T-helper 1 cell (primary cell): ENCODE results near the gene PAFAH1B2.
"Not testable (repeated sequence)": the region's sequence is repeated elsewhere in the genome, so short reads cannot be mapped to it uniquely, and the experiment has no call there.

ENCODE experiments used
- DNase-seq, 5 donors: peaks; one replicate each; pipeline ENCODE4 v3.0.0-alpha.2; 2012 to 2020

PAFAH1B2 gene

GRCh38 chr11:117127171-117127901, 16.8 kb upstream of the PAFAH1B2 start:
- DNase-seq = no peak

GRCh38 chr11:117128289-117128688, 15.8 kb upstream of the PAFAH1B2 start:
- no peak for DNase-seq

DNA sequence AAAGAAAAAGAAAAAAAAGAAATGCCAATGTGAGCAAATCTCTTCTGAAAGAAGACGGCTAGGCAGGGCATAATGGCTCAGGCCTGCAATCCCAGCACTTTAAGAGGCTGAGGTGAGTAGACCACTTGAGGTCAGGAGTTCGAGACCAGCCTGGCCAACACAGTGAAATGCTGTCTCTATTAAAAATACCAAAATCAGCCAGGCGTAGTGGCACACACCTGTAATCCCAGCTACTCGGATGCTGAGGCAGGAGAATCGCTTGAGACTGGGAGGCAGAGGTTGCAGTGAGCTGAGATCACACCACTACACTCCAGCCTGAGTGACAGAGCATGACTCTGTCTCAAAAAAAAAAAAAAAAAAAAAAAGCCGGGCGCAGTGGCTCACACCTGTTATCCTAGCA, 13.7 kb upstream of the PAFAH1B2 start:
- DNase-seq = not testable (repeated sequence)

GRCh38 chr11:117130879-117131278, 13.2 kb upstream of the PAFAH1B2 start:
- no peak for DNase-seq

DNA sequence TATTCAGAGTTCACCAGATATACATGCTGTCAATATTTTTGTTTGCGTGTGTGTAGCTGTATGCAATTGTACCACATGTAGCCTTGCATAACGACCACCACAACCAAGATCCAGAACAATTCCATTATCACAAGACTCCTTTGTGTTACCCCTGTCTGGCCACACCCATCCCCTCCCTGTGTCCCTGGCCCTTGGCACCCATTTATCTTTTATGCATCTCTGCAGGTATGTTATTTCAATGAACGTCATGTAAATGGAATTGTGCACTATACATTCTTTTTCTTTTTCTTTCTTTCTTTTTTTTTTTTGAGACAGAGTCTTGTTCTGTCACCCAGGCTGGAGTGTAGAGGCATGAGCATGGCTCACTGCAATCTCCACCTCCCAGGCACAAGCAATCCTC, 9.7 kb upstream of the PAFAH1B2 start:
- no peak for DNase-seq

DNA sequence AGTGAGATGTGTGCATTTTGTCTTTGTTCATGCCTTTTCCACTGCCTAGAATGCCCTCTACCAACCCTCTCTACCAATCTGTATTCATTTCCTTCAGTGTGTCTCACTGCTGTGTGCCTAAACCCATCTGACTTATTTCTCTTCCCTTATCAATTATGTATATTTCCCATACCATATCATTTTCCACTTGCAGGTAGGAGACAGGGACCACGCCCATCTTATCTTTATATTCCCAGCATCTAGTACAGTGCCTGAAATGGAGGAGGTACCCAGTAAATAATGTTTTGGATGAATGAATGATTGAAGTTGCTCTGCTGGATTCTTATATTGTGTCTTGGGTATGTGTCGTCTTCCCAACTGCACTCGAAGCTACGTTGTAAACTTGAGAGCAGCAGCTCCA, 9.1 kb upstream of the PAFAH1B2 start:
- not testable (repeated sequence) for DNase-seq

DNA sequence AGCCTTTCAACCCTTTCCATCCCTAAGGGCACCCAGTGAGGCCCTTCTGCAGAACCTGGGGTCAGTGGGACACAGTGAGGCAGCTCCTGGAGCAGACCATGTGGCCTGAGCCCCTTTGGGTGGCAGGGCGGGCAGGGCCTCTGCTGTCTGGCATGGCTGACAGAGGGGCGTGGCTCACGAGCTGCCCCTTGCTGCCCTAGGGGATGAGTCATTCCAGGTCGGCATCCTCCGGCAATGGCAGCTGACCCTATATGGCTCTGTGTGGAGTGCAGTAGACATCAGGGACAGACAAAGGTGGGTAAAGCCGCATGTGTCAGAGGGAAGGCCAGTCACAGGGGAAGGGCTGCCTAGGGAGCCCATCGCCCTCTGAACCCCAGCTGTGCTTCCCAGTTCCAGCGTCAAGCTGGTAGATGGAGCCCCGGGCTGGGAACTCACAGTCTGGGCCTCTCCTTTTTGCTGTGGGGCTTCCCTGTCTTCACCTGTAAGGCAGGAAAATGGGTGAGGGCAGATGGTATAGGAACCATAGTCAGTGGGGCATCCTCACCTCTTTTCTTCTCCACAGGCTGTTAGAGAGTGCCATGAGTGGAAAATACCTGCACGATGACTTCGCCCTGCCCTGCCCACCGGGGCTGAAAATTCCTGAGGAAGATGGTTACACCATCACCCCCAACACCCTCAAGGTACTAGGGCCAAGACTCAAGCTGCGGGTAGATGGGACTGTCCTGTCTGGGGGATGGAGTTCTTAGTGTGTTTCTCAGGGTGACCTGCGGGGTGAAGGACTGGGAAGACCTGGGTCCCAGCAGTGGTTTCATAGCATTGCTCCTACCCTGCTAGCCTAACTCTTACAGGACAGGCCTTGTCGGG, 6.6 kb upstream of the PAFAH1B2 start:
- DNase-seq = not testable (repeated sequence)

DNA sequence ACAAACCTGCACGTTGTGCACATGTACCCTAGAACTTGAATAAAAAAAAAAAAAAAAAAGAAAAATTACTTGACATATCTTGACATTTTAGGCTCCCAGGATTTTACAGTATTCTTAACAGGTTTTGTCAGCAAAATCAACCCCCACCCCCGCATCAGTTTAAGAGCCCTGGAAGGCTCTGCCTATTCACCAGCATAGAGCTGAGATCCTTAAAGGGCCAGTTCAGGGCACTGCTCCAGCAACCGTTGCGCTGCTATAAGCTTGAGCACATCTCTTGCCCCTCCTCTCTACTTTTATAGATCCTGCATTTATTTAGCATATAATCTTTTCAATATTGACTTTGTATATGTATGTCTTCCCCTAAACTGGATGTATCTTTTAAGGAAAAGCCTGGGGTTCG, 697 bp upstream of the PAFAH1B2 start:
- DNase-seq = peak in 1 of 5 donors; percentile 24

DNA sequence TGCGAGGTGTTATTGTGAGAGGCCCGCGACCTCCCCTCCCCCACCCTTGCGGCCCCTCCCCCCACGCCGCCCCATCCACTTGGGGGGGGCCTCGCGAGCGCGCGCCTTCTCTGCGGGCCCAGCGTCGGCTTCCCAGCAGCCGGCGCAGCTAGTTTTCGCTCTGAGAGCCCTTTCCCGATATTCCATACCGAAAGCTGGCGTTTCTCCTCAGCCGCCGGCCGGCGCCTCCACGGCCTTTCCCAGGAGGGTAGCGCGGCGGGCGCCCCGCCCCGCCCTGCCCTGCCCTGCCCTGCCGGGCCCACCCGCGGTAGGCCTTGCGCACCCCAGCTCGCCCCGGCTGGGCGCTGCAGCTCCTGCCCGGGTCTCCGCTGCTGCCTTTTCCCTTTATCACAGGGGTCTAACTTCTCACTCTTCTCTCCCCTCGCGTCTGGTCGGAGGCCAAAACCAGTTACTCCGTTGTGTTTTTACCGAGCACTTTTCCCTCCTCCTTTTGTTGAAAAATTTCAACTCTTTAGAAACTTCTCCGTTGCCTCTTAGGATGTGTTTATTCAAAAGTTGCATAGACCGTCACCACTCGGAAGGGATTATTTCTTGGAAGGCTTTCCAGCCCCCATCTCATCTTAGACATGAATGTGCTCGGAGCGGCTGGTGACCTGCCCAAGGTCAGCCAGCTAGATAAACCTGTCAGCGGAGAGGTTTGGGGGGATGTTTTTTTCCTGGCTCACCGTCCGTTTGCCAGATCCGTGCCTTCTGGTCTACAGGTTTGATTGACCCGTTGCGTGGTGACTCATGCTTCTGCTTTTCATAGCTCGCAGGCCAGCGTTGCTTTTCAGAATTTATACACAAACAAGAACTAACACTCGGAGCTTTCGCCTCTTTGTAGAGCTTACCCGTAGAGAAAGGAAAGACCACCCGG, 648 bp downstream of the PAFAH1B2 start:
- DNase-seq = peak in 4 of 5 donors; percentile 10 to 30 (median 18)

DNA sequence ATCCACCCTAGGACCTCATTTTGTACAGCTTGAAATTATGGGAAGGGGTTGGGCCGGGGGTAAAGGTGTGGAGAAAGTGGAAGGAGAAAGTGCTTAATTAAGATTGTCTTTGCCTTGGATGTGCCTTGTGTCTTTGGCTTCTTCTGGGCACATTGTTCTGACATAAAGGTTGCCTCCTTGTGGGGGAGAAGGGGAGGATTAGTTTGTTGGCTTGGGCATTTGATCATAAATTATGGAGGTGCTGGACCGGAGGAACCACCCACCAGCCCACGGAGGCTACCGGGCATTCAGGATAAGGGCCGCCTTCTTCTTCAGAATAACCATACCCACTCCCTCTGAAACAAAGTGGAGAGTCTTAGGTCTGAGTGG, 1.3 kb downstream of the PAFAH1B2 start:
- peak in 2 of 5 donors; percentile 15 to 21 for DNase-seq

DNA sequence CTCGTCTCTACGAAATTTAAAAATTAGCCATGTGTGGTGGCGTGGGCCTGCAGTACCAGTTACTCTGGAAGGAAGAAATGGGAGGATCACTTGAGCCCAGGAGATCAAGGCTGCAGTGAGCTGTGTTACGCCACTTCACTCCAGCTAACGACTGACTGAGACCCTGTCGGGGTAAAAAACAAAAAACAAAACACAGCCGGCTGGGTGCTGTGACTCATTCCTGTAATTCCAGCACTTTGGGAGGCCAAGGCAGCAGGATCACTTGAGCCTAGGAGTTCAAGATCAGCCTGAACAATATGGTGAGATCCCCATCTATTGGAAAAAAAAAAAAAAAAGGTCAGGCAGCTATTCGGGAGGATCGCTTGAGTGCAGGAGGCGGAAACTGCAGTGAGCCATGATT, 2.4 kb downstream of the PAFAH1B2 start:
- no peak for DNase-seq

GRCh38 chr11:117152066-117152465, 8.0 kb downstream of the PAFAH1B2 start:
- DNase-seq = no peak

DNA sequence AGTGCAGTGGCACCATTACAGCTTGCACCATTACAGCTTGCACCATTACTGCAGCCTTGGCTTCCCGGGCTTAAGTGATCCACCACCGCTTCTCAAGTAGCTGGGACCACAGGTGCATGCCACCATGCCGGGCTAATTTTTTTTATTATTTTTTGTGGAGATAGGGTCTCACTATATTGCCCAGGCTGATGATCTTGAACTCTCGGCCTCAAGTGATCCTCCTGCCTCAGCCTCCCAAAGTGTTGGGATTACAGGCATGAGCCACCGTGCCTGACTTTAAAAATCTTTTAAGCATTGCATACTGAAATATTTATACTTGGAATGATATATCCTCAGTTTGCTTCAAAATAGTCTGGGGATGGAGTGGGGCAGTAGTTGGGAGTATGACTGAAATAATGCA, 10.4 kb downstream of the PAFAH1B2 start:
- DNase-seq = no peak

GRCh38 chr11:117157507-117157906, 13.4 kb downstream of the PAFAH1B2 start:
- DNase-seq = no peak

- no peak for DNase-seq
Observed at GRCh38 chr11:117159892-117160291, 15.8 kb downstream of the PAFAH1B2 start.

DNA sequence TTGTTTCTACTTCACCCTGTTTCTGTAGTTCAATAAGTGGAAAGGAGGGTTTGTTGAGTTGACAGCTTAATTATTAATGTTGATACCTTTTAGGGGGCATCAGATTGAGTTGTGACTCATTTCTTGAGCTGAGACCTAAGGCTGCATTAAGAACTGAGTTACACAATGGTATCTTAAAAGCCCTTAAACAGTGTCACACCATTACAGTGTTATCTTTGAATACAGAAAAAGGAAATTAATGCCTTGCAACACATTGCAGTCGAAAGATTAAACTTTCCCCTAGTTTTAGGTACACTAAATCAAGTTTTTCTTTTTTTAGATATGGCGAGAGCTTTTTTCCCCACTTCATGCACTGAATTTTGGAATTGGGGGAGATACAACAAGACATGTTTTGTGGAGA, 16.7 kb downstream of the PAFAH1B2 start:
- no peak for DNase-seq

GRCh38 chr11:117166491-117166890, 22.4 kb downstream of the PAFAH1B2 start:
- no peak for DNase-seq

DNA sequence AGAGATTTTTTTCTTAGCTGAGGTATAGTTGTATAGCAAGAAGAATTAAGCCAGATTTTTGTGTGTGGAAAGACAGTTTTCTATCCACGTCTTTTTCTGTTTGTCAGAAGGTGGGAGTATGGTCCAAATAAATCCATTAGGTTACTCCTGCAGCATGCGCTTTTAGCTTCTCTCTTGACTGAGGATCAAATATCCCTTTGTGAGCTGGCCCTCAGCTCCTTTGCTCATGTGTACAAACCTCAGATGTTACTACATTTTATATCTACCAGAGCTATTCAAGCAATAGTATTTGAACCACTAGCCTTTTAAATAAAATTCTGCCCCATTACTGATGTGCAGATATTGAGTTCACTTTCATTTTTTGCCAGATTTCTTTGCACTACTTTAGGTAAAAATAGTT, 25.6 kb downstream of the PAFAH1B2 start:
- no peak for DNase-seq

GRCh38 chr11:117170210-117170609, 26.1 kb downstream of the PAFAH1B2 start:
- DNase-seq = no peak

DNA sequence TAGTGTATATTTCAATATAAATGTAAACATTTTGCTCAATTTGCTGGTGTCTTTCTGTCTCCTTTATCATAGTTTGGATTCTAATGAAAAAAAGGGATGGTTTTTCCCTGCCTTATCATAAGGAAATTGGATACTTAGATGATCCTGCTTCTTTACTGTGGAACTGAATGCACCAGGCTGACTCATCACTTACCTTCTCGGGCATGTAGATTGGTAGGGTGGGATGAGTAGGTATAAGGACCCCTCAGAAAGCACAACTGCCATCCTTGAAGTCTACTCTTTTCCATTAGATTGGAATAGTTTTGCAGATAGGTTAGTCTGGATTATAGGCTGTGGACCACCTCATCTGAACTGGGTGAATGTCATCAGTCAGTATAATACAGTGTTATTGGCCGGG, 26.9 kb downstream of the PAFAH1B2 start:
- no peak for DNase-seq

DNA sequence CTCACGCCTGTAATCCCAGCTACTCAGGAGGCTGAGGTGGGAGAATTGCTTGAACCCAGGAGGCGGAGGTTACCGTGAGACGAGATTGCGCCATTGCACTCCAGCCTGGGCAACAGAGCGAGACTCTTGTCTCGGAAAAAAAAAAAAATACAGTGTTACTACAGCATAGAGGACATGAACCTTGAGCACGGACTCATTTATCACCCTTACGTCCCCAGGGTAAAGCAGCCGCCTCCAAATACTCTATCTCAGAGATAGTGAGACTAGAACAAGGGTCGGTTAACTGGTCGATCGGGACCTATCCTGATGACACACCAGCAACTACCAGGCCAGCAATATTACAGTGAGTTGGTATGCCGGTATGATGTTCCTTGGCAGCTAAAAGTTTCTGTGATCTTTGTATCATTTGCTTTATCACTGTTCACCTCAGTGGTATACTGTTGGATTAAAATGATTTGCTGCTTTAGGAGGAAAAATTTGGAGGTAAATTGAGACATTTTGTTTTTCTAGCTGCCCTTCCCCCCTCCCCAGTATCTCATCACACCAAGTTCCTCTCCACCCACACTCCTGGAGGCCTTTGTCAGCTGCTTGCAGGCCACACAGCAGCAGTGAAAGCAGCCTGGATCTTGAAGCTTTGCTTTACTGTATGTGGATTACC, 27.4 kb downstream of the PAFAH1B2 start:
- no peak for DNase-seq

- DNase-seq = no peak
Observed at GRCh38 chr11:117172724-117173421, 28.8 kb downstream of the PAFAH1B2 start.
